ENCODE data around the gene LGALS3BP.

LGALS3BP gene

GRCh38 chr17:79006794-79007503 lies 27.2 kb upstream of the LGALS3BP start:
- no peak for TF ChIP-seq CTCF (IDR thresholded peaks at IDR 0.05; ENCODE audit: low read depth, low read length)
- DNase-seq (ENCODE audit: low read depth, low spot score), result no peak
- in situ Hi-C loops (cut with HindIII; ENCODE audit: low sequenced_read_pairs), result no loop called here
- no peak overlapping the region for H3K4me3 ChIP-seq (ENCODE audit: low read depth, low read length)

GRCh38 chr17:79006046-79006445 lies 26.3 kb upstream of the LGALS3BP start:
- TF ChIP-seq CTCF (IDR thresholded peaks at IDR 0.05; ENCODE audit: low read depth, low read length), result no peak
- H3K4me3 ChIP-seq (ENCODE audit: low read depth, low read length), result no peak overlapping the region
- DNase-seq (ENCODE audit: low read depth, low spot score), result no peak
- in situ Hi-C loops (cut with HindIII; ENCODE audit: low sequenced_read_pairs), result no loop called here

- DNase-seq (ENCODE audit: low read depth, low spot score), result no peak
- no peak for TF ChIP-seq CTCF (IDR thresholded peaks at IDR 0.05; ENCODE audit: low read depth, low read length)
- no peak overlapping the region for H3K4me3 ChIP-seq (ENCODE audit: low read depth, low read length)
- in situ Hi-C loops (cut with HindIII; ENCODE audit: low sequenced_read_pairs), result no loop called here
These were observed 25.5 kb upstream of the LGALS3BP start for GRCh38 chr17:79005063-79005861.

GRCh38 chr17:79003661-79004411 lies 24.1 kb upstream of the LGALS3BP start:
- no peak for TF ChIP-seq CTCF (IDR thresholded peaks at IDR 0.05; ENCODE audit: low read depth, low read length)
- DNase-seq (ENCODE audit: low read depth, low spot score), result no peak
- no peak overlapping the region for H3K4me3 ChIP-seq (ENCODE audit: low read depth, low read length)
- in situ Hi-C loops (cut with HindIII; ENCODE audit: low sequenced_read_pairs), result no loop called here

- DNase-seq (ENCODE audit: low read depth, low spot score), result no peak
- no peak overlapping the region for H3K4me3 ChIP-seq (ENCODE audit: low read depth, low read length)
- no peak for TF ChIP-seq CTCF (IDR thresholded peaks at IDR 0.05; ENCODE audit: low read depth, low read length)
- in situ Hi-C loops (cut with HindIII; ENCODE audit: low sequenced_read_pairs), result no loop called here
These were observed 23.3 kb upstream of the LGALS3BP start for GRCh38 chr17:79002796-79003593.

- no peak for DNase-seq (ENCODE audit: low read depth, low spot score)
- TF ChIP-seq CTCF (IDR thresholded peaks at IDR 0.05; ENCODE audit: low read depth, low read length), result no peak
- no peak overlapping the region for H3K4me3 ChIP-seq (ENCODE audit: low read depth, low read length)
- in situ Hi-C loops (cut with HindIII; ENCODE audit: low sequenced_read_pairs), result no loop called here
These were observed 22.6 kb upstream of the LGALS3BP start for GRCh38 chr17:79002291-79002690.

Data from astrocyte of the spinal cord (primary cell).